A549 (cell line): ENCODE results near the gene UQCRH. TPM values are rescaled to one million over a fixed set of nuclear protein-coding genes. Genes with fewer than 3 reads are reported as not detected.

ENCODE experiments used
- ATAC-seq, 2 experiments: fragments of 200-7000 bp in 1 of 2; fragments of >200 bp in 1 of 2; cut with Nextera tagmentation in 1 of 2; cut with Tn5 transposase in 1 of 2; 3 replicates each; pipeline versions ENCODE4 v1.8.0 to v1.9.1; 2018 to 2020; ENCODE audit warnings: mild to moderate bottlenecking in 1 of 2, moderate library complexity in 1 of 2
- CTCF ChIA-PET: fragments of 300-600 bp; sonication (Branson Sonifier 250); formaldehyde crosslinking; extraction: SDS; loops from one replicate; lab custom pipeline; 2021; ENCODE audit warnings: antibody characterized with exemption, inconsistent platforms; lab: Yijun Ruan, JAX
- POLR2A ChIA-PET: fragments of 350-600 bp; formaldehyde crosslinking; extraction: SDS; loops from one replicate; lab custom pipeline; 2021; ENCODE audit warnings: antibody characterized with exemption, inconsistent platforms; lab: Yijun Ruan, JAX
- DNase-seq, 2 experiments: peaks; one replicate each; pipeline versions ENCODE4 v3.0.0 to v3.0.0-alpha.2; 2011 to 2016; ENCODE audit warnings: low read depth in 1 of 2, low spot score in 1 of 2
- FAIRE-seq: peaks from 2 replicates; lab custom pipeline; 2011; peaks lifted over from hg19 to GRCh38; lab: Jason Lieb, UNC
- H3K27ac ChIP-seq, 2 experiments: fragments of >200 bp; sonication (Bioruptor Twin); formaldehyde crosslinking; 3 replicates each; pipeline ENCODE4 v1.5.1; 2016 to 2017
- H3K4me1 ChIP-seq: fragments of >200 bp; sonication (Bioruptor Twin); formaldehyde crosslinking; 3 replicates; pipeline ENCODE4 v1.6.1; 2016
- H3K4me2 ChIP-seq: fragments of >200 bp; sonication (Bioruptor Twin); formaldehyde crosslinking; 3 replicates; pipeline ENCODE4 v1.6.1; 2016
- H3K4me3 ChIP-seq: fragments of >200 bp; sonication (Bioruptor Twin); formaldehyde crosslinking; 3 replicates; pipeline ENCODE4 v1.5.1; 2016
- H3K9me3 ChIP-seq: fragments of >200 bp; sonication (Bioruptor Twin); formaldehyde crosslinking; 3 replicates; pipeline ENCODE4 v1.6.1; 2016
- EHMT2 ChIP-seq: fragments of 200-600 bp; sonication (generic); IDR thresholded peaks from 2 replicates; pipeline ENCODE4 v1.6.1; 2016; ENCODE audit warnings: antibody characterized with exemption, low read depth, mild to moderate bottlenecking, moderate library complexity
- FOXS1 ChIP-seq: fragments of 250-450 bp; sonication (Bioruptor Pico); IDR thresholded peaks from 2 replicates; pipeline ENCODE4 v1.5.0; 2020; ENCODE audit warnings: mild to moderate bottlenecking, moderate library complexity
- HEYL ChIP-seq: fragments of 250-450 bp; sonication (Bioruptor Pico); IDR thresholded peaks from 2 replicates; pipeline ENCODE4 v1.8.0; 2021; ENCODE audit warnings: mild to moderate bottlenecking, moderate library complexity
- HOXB13 ChIP-seq: fragments of 250-450 bp; sonication (Bioruptor Pico); IDR thresholded peaks from 2 replicates; pipeline ENCODE4 v1.5.0; 2020; ENCODE audit warnings: low read depth, mild to moderate bottlenecking, moderate library complexity
- HOXB5 ChIP-seq: fragments of 250-450 bp; sonication (Bioruptor Pico); IDR thresholded peaks from 2 replicates; pipeline ENCODE4 v1.5.0; 2020; ENCODE audit warnings: mild to moderate bottlenecking, moderate library complexity
- MAFK ChIP-seq: fragments of 450-650 bp; IDR thresholded peaks from 2 replicates; pipeline ENCODE4 v1.6.1; 2014; ENCODE audit not compliant: partially characterized antibody
- MAZ ChIP-seq: fragments of 150-350 bp; IDR thresholded peaks from 2 replicates; pipeline ENCODE4 v1.6.1; 2014; ENCODE audit warnings: antibody characterized with exemption, low read depth, low read length, borderline replicate concordance
- MYC ChIP-seq: IDR thresholded peaks from 2 replicates; pipeline ENCODE4 v1.6.1; 2012; ENCODE audit warnings: mild to moderate bottlenecking, inconsistent platforms, low read length, improper control_type of control experiment, borderline replicate concordance
- PHF8 ChIP-seq: fragments of 200-600 bp; sonication (generic); IDR thresholded peaks from 2 replicates; pipeline ENCODE4 v1.6.1; 2016; ENCODE audit warnings: low read depth, mild to moderate bottlenecking, antibody characterized with exemption, moderate library complexity, borderline replicate concordance
- POLR2AphosphoS2 ChIP-seq: conservative IDR thresholded peaks from 2 replicates; pipeline ENCODE4 v1.6.1; 2012; ENCODE audit warnings: low read length, improper control_type of control experiment, inconsistent platforms
- RARB ChIP-seq: fragments of 250-450 bp; sonication (Bioruptor Pico); IDR thresholded peaks from 2 replicates; pipeline ENCODE4 v1.8.0; 2021; ENCODE audit warnings: mild to moderate bottlenecking, moderate library complexity
- RFX5 ChIP-seq: fragments of 450-650 bp; IDR thresholded peaks from 2 replicates; pipeline ENCODE4 v1.7.1; 2014; ENCODE audit warnings: antibody characterized with exemption, mild to moderate bottlenecking, moderate library complexity
- RNF2 ChIP-seq: fragments of 200-600 bp; sonication (generic); IDR thresholded peaks from 2 replicates; pipeline ENCODE4 v1.6.1; 2016; ENCODE audit warnings: low read depth, mild to moderate bottlenecking, antibody characterized with exemption, moderate library complexity, borderline replicate concordance
- SREBF2 ChIP-seq: fragments of 450-650 bp; IDR thresholded peaks from 2 replicates; pipeline ENCODE4 v1.6.1; 2014; ENCODE audit warnings: mild to moderate bottlenecking, moderate library complexity
- TFCP2L1 ChIP-seq: fragments of 250-450 bp; sonication (Bioruptor Pico); IDR thresholded peaks from 2 replicates; pipeline ENCODE4 v1.5.0; 2021; ENCODE audit warnings: mild to moderate bottlenecking
- ZSCAN20 ChIP-seq: fragments of 250-450 bp; sonication (Bioruptor Pico); IDR thresholded peaks from 2 replicates; pipeline ENCODE4 v1.8.0; 2022; ENCODE audit warnings: mild to moderate bottlenecking, moderate library complexity
- WGBS: methylation state at CpG from one replicate; pipeline ENCODE4 v1.1.6; 2017; ENCODE audit errors: missing lambda C conversion rate; 5-methylcytosine and 5-hydroxymethylcytosine counted together
- polyA plus RNA-seq, 4 experiments: library from polyadenylated mRNA; depleted of rRNA in 3 of 4; stranded (reverse); fragments of >200 nt; fragmentation: RNase III in 1 of 4; extraction: RNeasy Plus Mini Kit Qiagen cat#74134 plus additional on column Dnase treatment in 1 of 4; gene quantifications; 2 replicates in 3 of 4; 3 replicates in 1 of 4; pipeline ENCODE4 v1.2.3, GENCODE V29; 2011 to 2017
- TF ChIP-seq, protein P1 (sequence below): fragments of 250-450 bp; sonication (Bioruptor Pico); IDR thresholded peaks from 2 replicates; pipeline ENCODE4 v1.5.0; 2021; ENCODE audit warnings: mild to moderate bottlenecking, moderate library complexity, borderline replicate concordance
- TF ChIP-seq, protein P2 (sequence below): IDR thresholded peaks from 2 replicates; pipeline ENCODE4 v1.6.1; 2012
- TF ChIP-seq, protein P3 (sequence below): fragments of >200 bp; sonication (Bioruptor Twin); formaldehyde crosslinking; IDR thresholded peaks from 2 replicates; pipeline ENCODE4 v1.6.1; 2016
- TF ChIP-seq, protein P4 (sequence below): IDR thresholded peaks from 2 replicates; pipeline ENCODE4 v1.6.1; 2012; ENCODE audit warnings: low read depth, borderline replicate concordance
- TF ChIP-seq, protein P5 (sequence below): fragments of >200 bp; sonication (Bioruptor Twin); formaldehyde crosslinking; IDR thresholded peaks from 3 replicates; pipeline ENCODE4 v1.6.1; 2016

The UQCRH gene
- polyA plus RNA-seq, 2 of the 4 experiments (the other 2 are of a cell fraction), result 762 to 793 TPM

DNA sequence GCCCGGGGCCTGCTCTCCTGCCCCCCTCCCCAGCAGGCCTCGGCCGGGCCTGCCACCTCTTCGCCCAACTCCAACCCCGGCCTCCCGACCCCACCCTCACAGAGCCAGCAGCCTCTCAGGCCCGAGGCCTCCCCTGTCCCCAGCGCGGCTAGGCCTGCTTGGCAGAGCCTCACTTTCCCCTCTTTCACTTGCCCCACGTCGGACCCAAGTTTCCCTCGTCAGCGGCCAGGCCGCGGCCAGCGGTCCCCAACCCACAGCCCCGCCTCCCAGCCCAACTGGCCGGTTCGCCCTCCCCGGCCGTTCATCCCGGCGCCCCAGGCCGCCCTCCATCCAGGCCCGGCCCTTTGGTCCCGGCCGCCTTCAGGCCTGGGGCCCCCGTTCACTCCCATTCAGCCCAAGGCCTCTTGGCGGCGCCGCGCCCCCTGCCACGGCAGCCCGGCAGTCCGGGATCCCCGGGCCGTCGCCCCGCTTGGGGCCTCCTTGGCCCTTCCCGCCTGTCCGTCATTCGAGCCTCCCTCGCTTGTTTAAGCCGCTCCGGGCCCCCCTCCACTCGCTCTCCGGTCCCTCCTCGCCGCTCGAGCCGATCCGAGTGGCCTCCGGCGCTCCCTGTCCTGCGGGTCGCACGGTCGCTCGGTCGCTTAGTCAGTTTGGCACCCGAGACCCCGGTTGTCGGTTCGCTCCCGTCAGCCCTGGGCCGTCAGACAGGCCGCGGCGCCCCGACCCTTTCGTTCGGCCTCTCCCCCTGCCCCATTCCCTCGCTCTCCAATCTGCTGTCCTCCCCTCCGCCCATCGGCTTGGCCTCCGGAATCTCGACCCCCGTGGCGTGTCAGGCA, 1.5 kb upstream of the UQCRH start:
- Histone ChIP-seq H3K9me3 (no peaks in the 10 kb centered on the region), H3K27ac (peak overlapping the region; percentile 98 to 99), H3K4me3 (peak overlapping the region; percentile 84), H3K4me1 (peaks cover 21% of the 10 kb centered on the region; the same call in 2 of the 3 replicates), H3K4me2 (peak overlapping the region; percentile 90)
- ATAC-seq, result peak; percentile 37 to 41; a peak in 5 of 6 replicates
- TF ChIP-seq HOXB13 (no peak), TFCP2L1 (CRISPR knock-in tag) (0 out of 2 replicates have a peak, but pooled peaks have one; percentile 38), HOXB5 (CRISPR knock-in tag) (no peak), MAZ (no peak), EHMT2 (no peak), RNF2 (no peak), RARB (no peak), RFX5 (no peak), MYC (no peak), PHF8 (0 out of 2 replicates have a peak, but pooled peaks have one; percentile 23), POLR2AphosphoS2 (no peak), SREBF2 (no peak), FOXS1 (CRISPR knock-in tag) (no peak), MAFK (no peak), ZSCAN20 (CRISPR knock-in tag) (no peak), HEYL (CRISPR knock-in tag) (no peak)
- TF ChIP-seq, protein P1, sequence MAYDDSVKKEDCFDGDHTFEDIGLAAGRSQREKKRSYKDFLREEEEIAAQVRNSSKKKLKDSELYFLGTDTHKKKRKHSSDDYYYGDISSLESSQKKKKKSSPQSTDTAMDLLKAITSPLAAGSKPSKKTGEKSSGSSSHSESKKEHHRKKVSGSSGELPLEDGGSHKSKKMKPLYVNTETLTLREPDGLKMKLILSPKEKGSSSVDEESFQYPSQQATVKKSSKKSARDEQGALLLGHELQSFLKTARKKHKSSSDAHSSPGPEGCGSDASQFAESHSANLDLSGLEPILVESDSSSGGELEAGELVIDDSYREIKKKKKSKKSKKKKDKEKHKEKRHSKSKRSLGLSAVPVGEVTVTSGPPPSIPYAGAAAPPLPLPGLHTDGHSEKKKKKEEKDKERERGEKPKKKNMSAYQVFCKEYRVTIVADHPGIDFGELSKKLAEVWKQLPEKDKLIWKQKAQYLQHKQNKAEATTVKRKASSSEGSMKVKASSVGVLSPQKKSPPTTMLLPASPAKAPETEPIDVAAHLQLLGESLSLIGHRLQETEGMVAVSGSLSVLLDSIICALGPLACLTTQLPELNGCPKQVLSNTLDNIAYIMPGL (CRISPR knock-in tag), result no peak
- TF ChIP-seq, protein P2, sequence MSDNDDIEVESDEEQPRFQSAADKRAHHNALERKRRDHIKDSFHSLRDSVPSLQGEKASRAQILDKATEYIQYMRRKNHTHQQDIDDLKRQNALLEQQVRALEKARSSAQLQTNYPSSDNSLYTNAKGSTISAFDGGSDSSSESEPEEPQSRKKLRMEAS, result peak; percentile 3; the same call in 1 of the 2 replicates
- TF ChIP-seq, protein P3, sequence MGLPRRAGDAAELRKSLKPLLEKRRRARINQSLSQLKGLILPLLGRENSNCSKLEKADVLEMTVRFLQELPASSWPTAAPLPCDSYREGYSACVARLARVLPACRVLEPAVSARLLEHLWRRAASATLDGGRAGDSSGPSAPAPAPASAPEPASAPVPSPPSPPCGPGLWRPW, result no peak
- TF ChIP-seq, protein P4, sequence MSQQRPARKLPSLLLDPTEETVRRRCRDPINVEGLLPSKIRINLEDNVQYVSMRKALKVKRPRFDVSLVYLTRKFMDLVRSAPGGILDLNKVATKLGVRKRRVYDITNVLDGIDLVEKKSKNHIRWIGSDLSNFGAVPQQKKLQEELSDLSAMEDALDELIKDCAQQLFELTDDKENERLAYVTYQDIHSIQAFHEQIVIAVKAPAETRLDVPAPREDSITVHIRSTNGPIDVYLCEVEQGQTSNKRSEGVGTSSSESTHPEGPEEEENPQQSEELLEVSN, result 0 out of 2 replicates have a peak, but pooled peaks have one; percentile 16
- under 1% methylated on average over 15 of the region's 79 CpGs for WGBS
- ChIA-PET POLR2A (no interaction called here), CTCF (interaction anchor here (2.6 kb wide), 1 partner anchor 46 kb away, joined by 17 read pairs; no protein-coding TSS in a partner anchor)
- no peak for FAIRE-seq
- DNase-seq, result peak in 1 of 2 experiments; percentile 44

DNA sequence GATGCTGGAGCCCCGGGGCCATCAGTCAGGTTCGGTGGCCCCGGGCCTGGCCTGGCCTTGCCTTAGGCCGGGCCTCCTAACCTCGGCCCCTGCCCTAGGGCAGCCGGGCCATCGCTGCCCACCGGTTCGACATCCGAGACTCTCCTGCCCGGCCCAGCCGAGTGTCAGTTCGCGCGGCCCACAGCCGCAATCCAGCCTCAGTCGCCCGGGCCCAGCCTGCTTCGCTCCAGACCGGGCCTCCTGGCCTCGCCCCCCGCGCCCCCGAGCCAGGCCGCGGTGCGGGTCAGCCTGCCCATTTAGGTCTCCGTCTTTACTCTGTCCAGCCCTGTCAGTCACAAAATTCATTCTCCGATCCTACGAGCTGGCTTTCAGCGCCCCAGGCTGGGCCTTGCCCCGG, 859 bp upstream of the UQCRH start:
- H3K4me1 ChIP-seq, result peaks cover 27% of the 10 kb centered on the region; the same call in 2 of the 3 replicates
- TF ChIP-seq PHF8, result peak; percentile 95; the same call in 1 of the 2 replicates
- TF ChIP-seq, protein P5, sequence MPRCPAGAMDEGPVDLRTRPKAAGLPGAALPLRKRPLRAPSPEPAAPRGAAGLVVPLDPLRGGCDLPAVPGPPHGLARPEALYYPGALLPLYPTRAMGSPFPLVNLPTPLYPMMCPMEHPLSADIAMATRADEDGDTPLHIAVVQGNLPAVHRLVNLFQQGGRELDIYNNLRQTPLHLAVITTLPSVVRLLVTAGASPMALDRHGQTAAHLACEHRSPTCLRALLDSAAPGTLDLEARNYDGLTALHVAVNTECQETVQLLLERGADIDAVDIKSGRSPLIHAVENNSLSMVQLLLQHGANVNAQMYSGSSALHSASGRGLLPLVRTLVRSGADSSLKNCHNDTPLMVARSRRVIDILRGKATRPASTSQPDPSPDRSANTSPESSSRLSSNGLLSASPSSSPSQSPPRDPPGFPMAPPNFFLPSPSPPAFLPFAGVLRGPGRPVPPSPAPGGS, result no peak
- TF ChIP-seq, all 56 proteins: peak for 1
- ATAC-seq (peak; percentile 23 to 44; a peak in 5 of 6 replicates), FAIRE-seq (no peak), DNase-seq (peak in 1 of 2 experiments; percentile 36)
- Histone ChIP-seq H3K9me3 (no peaks in the 10 kb centered on the region), H3K4me3 (peak overlapping the region; percentile 84), H3K27ac (peak overlapping the region; percentile 98 to 99), H3K4me2 (peak overlapping the region; percentile 90)
- CTCF ChIA-PET, result interaction anchor here (0.7 to 2.6 kb wide), 3 partner anchors 9 to 46 kb away, joined by 3 to 17 read pairs (median 5); no protein-coding TSS in a partner anchor
- WGBS, result 10% methylated on average over 2 of the region's 32 CpGs
- POLR2A ChIA-PET, result interaction anchor here (1.2 to 1.9 kb wide), 3 partner anchors 38 to 56 kb away, joined by 3 to 14 read pairs (median 10); partner anchors contain the start of genes NSUN4 and RAD54L
